GM10266 (cell line): ENCODE measurements around the gene PREX1.

Experiments
- DNase-seq: peaks from one replicate; pipeline ENCODE4 v3.0.0; 2012; ENCODE audit errors: extremely low spot score
- TF ChIP-seq, protein P1 (sequence below): IDR thresholded peaks from 2 replicates; pipeline ENCODE4 v1.5.1; 2012; ENCODE audit warnings: mild to moderate bottlenecking, low read depth; ENCODE audit not compliant: control insufficient read depth, insufficient read depth; ENCODE audit errors: missing control alignments

PREX1 gene

GRCh38 chr20:48586730-48587129 lies 241.1 kb downstream of the PREX1 start:
- DNase-seq, result no peak

DNA sequence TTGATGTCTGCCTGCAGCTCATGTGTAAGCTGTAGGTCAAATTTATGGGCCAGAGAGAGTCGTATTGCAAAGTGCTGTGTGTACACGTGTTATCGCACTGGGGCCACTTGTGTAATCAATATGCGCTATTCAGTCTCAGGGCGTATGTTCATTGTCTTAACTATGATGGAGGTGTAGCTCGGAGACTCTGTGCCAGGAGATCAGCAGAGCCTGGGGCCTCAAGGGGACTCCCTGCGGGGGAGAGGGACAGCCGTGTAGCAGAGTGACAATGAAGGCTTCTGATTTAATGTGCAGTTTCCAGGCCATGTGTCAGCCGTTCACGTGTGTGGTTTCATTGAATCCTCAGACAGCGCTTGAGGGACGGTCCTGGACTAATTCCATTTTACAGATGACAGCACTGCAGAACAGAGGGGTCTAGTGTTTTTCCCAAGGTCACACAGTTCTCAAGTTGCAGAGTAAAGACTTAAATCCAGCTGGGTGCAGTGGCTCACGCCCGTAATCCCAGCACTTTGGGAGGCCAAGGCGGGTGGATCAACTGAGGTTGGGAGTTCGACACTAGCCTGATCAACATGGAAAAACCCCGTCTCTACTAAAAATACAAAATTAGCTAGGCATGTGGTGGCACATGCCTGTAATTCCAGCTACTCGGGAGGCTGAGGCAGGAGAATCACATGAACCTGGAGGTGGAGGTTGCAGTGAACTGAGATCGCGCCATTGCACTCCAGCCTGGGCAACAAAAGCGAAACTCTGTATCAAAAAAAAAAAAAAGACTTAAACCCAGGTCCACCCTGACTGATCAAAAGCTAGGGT lies 242.5 kb downstream of the PREX1 start:
- DNase-seq, result no peak
- TF ChIP-seq, protein P1, sequence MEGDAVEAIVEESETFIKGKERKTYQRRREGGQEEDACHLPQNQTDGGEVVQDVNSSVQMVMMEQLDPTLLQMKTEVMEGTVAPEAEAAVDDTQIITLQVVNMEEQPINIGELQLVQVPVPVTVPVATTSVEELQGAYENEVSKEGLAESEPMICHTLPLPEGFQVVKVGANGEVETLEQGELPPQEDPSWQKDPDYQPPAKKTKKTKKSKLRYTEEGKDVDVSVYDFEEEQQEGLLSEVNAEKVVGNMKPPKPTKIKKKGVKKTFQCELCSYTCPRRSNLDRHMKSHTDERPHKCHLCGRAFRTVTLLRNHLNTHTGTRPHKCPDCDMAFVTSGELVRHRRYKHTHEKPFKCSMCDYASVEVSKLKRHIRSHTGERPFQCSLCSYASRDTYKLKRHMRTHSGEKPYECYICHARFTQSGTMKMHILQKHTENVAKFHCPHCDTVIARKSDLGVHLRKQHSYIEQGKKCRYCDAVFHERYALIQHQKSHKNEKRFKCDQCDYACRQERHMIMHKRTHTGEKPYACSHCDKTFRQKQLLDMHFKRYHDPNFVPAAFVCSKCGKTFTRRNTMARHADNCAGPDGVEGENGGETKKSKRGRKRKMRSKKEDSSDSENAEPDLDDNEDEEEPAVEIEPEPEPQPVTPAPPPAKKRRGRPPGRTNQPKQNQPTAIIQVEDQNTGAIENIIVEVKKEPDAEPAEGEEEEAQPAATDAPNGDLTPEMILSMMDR, result no peak

More at GRCh38 chr20:48586730-48587129, 241.1 kb downstream of the PREX1 start:
- TF ChIP-seq, protein P1, result no peak

DNA sequence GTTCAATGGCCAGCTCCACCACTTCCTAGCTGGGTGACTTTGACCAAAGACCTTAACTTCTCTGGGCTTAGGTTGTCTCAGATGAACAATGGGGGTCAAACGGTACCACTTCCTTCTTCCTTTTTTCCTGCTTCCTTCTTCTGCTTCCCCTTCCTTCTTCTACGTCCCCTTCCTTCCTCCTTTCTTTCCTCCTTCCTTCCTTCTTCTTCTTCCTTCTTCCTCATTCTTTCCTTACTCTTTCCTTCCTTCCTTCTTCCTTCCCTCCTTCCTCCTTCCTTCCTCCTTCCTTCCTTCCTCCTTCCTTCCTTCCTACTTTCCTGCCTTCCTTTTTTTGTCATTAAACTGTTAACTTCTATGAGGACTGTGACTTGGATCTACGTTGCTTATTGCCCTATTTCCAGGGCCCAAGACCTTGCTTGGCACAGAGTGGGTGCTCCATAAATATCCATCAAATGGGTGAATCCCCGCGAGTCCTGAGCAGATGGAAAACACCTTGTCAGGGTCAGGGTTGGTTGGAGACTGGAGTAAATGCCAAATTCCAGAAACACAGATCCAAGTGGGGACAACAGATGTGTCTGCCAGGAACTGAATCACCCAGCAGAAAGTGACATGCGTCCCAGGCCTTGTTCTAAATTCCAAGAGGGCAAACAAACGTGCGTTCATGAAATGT lies 243.3 kb downstream of the PREX1 start:
- DNase-seq, result no peak
- TF ChIP-seq, protein P1, result no peak

- TF ChIP-seq, protein P1, result no peak
- DNase-seq, result no peak
Measured at GRCh38 chr20:48583801-48584200, 244.0 kb downstream of the PREX1 start.

GRCh38 chr20:48583171-48583570 lies 244.6 kb downstream of the PREX1 start:
- TF ChIP-seq, protein P1, result no peak
- DNase-seq, result no peak

- TF ChIP-seq, protein P1, result no peak
- DNase-seq, result no peak
Measured at GRCh38 chr20:48582673-48582985, 245.2 kb downstream of the PREX1 start.

DNA sequence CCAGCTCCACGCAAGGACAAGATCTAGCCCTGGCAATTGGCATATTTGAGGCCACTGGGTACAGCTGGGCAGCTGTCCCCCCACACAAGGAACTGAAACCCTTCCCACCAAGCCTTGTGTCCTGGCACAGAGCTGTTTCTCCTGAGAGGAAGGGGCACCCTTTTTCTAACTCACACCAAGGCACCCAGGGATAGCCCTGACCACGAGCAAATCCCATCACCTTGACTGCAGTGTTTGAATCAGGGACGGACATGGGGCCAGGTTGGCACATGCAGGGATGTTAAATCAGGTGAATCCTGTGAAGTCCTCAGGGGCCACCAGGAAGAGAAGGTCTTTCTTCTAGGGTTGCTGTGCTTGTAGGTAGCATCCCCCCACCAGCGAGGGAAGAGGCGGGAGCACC lies 246.6 kb downstream of the PREX1 start:
- TF ChIP-seq, protein P1, result no peak
- DNase-seq, result no peak
